Osteoblast (primary cell): Measurements from ENCODE around the gene BTD. TPM values are rescaled to one million over a fixed set of nuclear protein-coding genes. Genes with fewer than 3 reads are reported as not detected.
A peak's percentile ranks its signal among the peaks of the same experiment; 100 is the strongest.

ENCODE experiments used
- DNase-seq: peaks from one replicate; pipeline ENCODE4 v3.0.0; 2011; ENCODE audit warnings: low spot score, mixed read lengths; ENCODE audit not compliant: insufficient read length; ENCODE audit errors: missing footprints
- H2AFZ ChIP-seq: 2 replicates; pipeline ENCODE4 v1.6.0; 2011; ENCODE audit warnings: mild to moderate bottlenecking, low read length
- H3K27ac ChIP-seq: 2 replicates; pipeline ENCODE4 v1.5.1; 2011; ENCODE audit warnings: mild to moderate bottlenecking, low read depth, low read length, moderate library complexity
- H3K27me3 ChIP-seq: 2 replicates; pipeline ENCODE4 v1.6.0; 2012; ENCODE audit warnings: mild to moderate bottlenecking, control low read depth, inconsistent platforms, low read length, moderate library complexity; ENCODE audit not compliant: insufficient read depth
- H3K36me3 ChIP-seq: 2 replicates; pipeline ENCODE4 v1.5.1; 2011; ENCODE audit warnings: mild to moderate bottlenecking, low read length, control low read depth, moderate library complexity; ENCODE audit not compliant: insufficient read depth
- H3K4me1 ChIP-seq: 2 replicates; pipeline ENCODE4 v1.5.1; 2011; ENCODE audit warnings: mild to moderate bottlenecking, low read length, control low read depth, moderate library complexity; ENCODE audit not compliant: insufficient read depth
- H3K4me2 ChIP-seq: 2 replicates; pipeline ENCODE4 v1.6.0; 2011; ENCODE audit warnings: mild to moderate bottlenecking, low read length; ENCODE audit not compliant: insufficient read depth
- H3K4me3 ChIP-seq: fragments of 200-600 bp; sonication (generic); 3 replicates; pipeline ENCODE4 v1.5.1; 2012; ENCODE audit warnings: mild to moderate bottlenecking, low read length, inconsistent platforms; ENCODE audit not compliant: insufficient read depth
- H3K79me2 ChIP-seq: 2 replicates; pipeline ENCODE4 v1.6.0; 2012; ENCODE audit warnings: mild to moderate bottlenecking, low read length, control low read depth, inconsistent platforms; ENCODE audit not compliant: insufficient read depth
- H3K9me3 ChIP-seq: 2 replicates; pipeline ENCODE4 v1.5.1; 2011; ENCODE audit warnings: low read depth, low read length, control low read depth
- H4K20me1 ChIP-seq: 2 replicates; pipeline ENCODE4 v1.6.0; 2012; ENCODE audit warnings: mild to moderate bottlenecking, low read length, control low read depth; ENCODE audit not compliant: insufficient read depth
- total RNA-seq: library from RNA; depleted of rRNA; stranded (reverse); fragments of >200 nt; gene quantifications from 2 replicates; pipeline ENCODE4 v1.2.3, GENCODE V29; 2012
- TF ChIP-seq, protein P1 (sequence below): IDR thresholded peaks from 2 replicates; pipeline ENCODE4 v1.5.1; 2011; ENCODE audit warnings: mild to moderate bottlenecking, low read depth, low read length, moderate library complexity; ENCODE audit errors: extremely low read depth

BTD gene
- total RNA-seq, 1 donor, result 31.1 TPM

GRCh38 chr3:15578289-15578867 lies 23.2 kb upstream of the BTD start:
- Histone ChIP-seq H3K79me2 (no peaks in the 10 kb centered on the region), H3K27me3 (no peaks in the 10 kb centered on the region), H3K27ac (no peak overlapping the region), H3K4me3 (peak overlapping the region; percentile 5), H3K4me2 (peak overlapping the region; percentile 68), H2AFZ (no peak overlapping the region), H3K9me3 (no peaks in the 10 kb centered on the region), H3K36me3 (peaks cover 9% of the 10 kb centered on the region), H3K4me1 (peaks cover 18% of the 10 kb centered on the region), H4K20me1 (no peaks in the 10 kb centered on the region)
- no peak for DNase-seq
- TF ChIP-seq, protein P1, sequence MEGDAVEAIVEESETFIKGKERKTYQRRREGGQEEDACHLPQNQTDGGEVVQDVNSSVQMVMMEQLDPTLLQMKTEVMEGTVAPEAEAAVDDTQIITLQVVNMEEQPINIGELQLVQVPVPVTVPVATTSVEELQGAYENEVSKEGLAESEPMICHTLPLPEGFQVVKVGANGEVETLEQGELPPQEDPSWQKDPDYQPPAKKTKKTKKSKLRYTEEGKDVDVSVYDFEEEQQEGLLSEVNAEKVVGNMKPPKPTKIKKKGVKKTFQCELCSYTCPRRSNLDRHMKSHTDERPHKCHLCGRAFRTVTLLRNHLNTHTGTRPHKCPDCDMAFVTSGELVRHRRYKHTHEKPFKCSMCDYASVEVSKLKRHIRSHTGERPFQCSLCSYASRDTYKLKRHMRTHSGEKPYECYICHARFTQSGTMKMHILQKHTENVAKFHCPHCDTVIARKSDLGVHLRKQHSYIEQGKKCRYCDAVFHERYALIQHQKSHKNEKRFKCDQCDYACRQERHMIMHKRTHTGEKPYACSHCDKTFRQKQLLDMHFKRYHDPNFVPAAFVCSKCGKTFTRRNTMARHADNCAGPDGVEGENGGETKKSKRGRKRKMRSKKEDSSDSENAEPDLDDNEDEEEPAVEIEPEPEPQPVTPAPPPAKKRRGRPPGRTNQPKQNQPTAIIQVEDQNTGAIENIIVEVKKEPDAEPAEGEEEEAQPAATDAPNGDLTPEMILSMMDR, result no peak

- no peaks in the 10 kb centered on the region for H3K79me2 ChIP-seq
- DNase-seq, result no peak
- H3K27me3 ChIP-seq, result no peaks in the 10 kb centered on the region
- H3K27ac ChIP-seq, result no peak overlapping the region
- peaks cover 18% of the 10 kb centered on the region for H3K4me1 ChIP-seq
- TF ChIP-seq, protein P1, result no peak
- no peak overlapping the region for H2AFZ ChIP-seq
- H3K36me3 ChIP-seq, result peaks cover 7% of the 10 kb centered on the region
- peak overlapping the region; percentile 68 for H3K4me2 ChIP-seq
- no peak overlapping the region for H3K4me3 ChIP-seq
- no peaks in the 10 kb centered on the region for H4K20me1 ChIP-seq
- H3K9me3 ChIP-seq, result no peaks in the 10 kb centered on the region
Observed at GRCh38 chr3:15579051-15579450, 22.5 kb upstream of the BTD start.

- Histone ChIP-seq H3K4me1 (peaks cover 31% of the 10 kb centered on the region), H3K9me3 (no peaks in the 10 kb centered on the region), H3K4me3 (no peak overlapping the region), H3K27me3 (no peaks in the 10 kb centered on the region), H3K36me3 (no peaks in the 10 kb centered on the region), H4K20me1 (no peaks in the 10 kb centered on the region), H3K27ac (no peak overlapping the region), H2AFZ (no peak overlapping the region), H3K4me2 (no peak overlapping the region), H3K79me2 (no peaks in the 10 kb centered on the region)
- TF ChIP-seq, protein P1, result no peak
- DNase-seq, result no peak
Observed at GRCh38 chr3:15581471-15582394, 19.8 kb upstream of the BTD start.
